Progenitor cell of endocrine pancreas (in vitro differentiated cells): ENCODE data around the gene SLC25A21. TPM values are rescaled to one million over a fixed set of nuclear protein-coding genes. Genes with fewer than 3 reads are reported as not detected.
A peak's percentile ranks its signal among the peaks of the same experiment; 100 is the strongest.

Experiments used
- DNase-seq: peaks from one replicate; pipeline ENCODE4 v3.0.0; 2021; ENCODE audit warnings: low spot score; ENCODE audit not compliant: unreplicated experiment
- H3K27ac Mint-ChIP-seq: 2 replicates; pipeline ENCODE4 v1.8.0; 2021; ENCODE audit warnings: mild to moderate bottlenecking, moderate library complexity, mixed read lengths
- H3K27me3 Mint-ChIP-seq: 2 replicates; pipeline ENCODE4 v1.8.0; 2021; ENCODE audit warnings: mixed read lengths
- H3K36me3 Mint-ChIP-seq: 2 replicates; pipeline ENCODE4 v1.8.0; 2022; ENCODE audit warnings: mixed read lengths; ENCODE audit not compliant: insufficient read depth
- H3K4me1 Mint-ChIP-seq: 2 replicates; pipeline ENCODE4 v1.8.0; 2021; ENCODE audit warnings: low read depth, mixed read lengths
- H3K4me3 Mint-ChIP-seq: 2 replicates; pipeline ENCODE4 v1.8.0; 2021; ENCODE audit warnings: low read depth, mild to moderate bottlenecking, moderate library complexity, mixed read lengths
- H3K9me3 Mint-ChIP-seq: 2 replicates; pipeline ENCODE4 v1.8.0; 2021; ENCODE audit warnings: low read depth, mixed read lengths
- CTCF ChIP-seq: fragments of 200-600 bp; sonication (generic); IDR thresholded peaks from one replicate; pipeline ENCODE4 v1.5.0; 2021; ENCODE audit warnings: antibody characterized with exemption, mild to moderate bottlenecking; ENCODE audit not compliant: unreplicated experiment
- total RNA-seq: library from RNA; stranded (reverse); gene quantifications from 2 replicates; pipeline ENCODE4 v1.2.1, GENCODE V29; 2021

Gene SLC25A21
- total RNA-seq, 1 donor from 2014 or later, result 2.5 TPM

- no peak overlapping the region for H3K27ac Mint-ChIP-seq
Observed at GRCh38 chr14:36757734-36758601, 414.4 kb downstream of the SLC25A21 start.

GRCh38 chr14:36756226-36756625 lies 416.2 kb downstream of the SLC25A21 start:
- H3K36me3 Mint-ChIP-seq, result peaks cover 3% of the 10 kb centered on the region
- H3K27me3 Mint-ChIP-seq, result peaks cover 23% of the 10 kb centered on the region
- no peak overlapping the region for H3K27ac Mint-ChIP-seq
- H3K9me3 Mint-ChIP-seq, result peaks cover 5% of the 10 kb centered on the region
- H3K4me1 Mint-ChIP-seq, result peaks cover 8% of the 10 kb centered on the region
- no peak for TF ChIP-seq CTCF
- DNase-seq, result no peak
- H3K4me3 Mint-ChIP-seq, result no peak overlapping the region

More at GRCh38 chr14:36757734-36758601, 414.4 kb downstream of the SLC25A21 start:
- peaks cover 1% of the 10 kb centered on the region for H3K9me3 Mint-ChIP-seq
- no peaks in the 10 kb centered on the region for H3K36me3 Mint-ChIP-seq
- H3K4me3 Mint-ChIP-seq, result no peak overlapping the region
- DNase-seq, result no peak
- H3K27me3 Mint-ChIP-seq, result peaks cover 24% of the 10 kb centered on the region
- peaks cover under 1% of the 10 kb centered on the region for H3K4me1 Mint-ChIP-seq
- TF ChIP-seq CTCF, result no peak

- TF ChIP-seq CTCF, result no peak
- Mint-ChIP-seq H3K9me3 (peaks cover 5% of the 10 kb centered on the region), H3K27ac (no peak overlapping the region), H3K27me3 (peaks cover 20% of the 10 kb centered on the region), H3K4me1 (peaks cover 10% of the 10 kb centered on the region), H3K36me3 (peaks cover 3% of the 10 kb centered on the region), H3K4me3 (no peak overlapping the region)
- DNase-seq, result no peak
Observed at GRCh38 chr14:36755756-36756155, 416.6 kb downstream of the SLC25A21 start.

DNA sequence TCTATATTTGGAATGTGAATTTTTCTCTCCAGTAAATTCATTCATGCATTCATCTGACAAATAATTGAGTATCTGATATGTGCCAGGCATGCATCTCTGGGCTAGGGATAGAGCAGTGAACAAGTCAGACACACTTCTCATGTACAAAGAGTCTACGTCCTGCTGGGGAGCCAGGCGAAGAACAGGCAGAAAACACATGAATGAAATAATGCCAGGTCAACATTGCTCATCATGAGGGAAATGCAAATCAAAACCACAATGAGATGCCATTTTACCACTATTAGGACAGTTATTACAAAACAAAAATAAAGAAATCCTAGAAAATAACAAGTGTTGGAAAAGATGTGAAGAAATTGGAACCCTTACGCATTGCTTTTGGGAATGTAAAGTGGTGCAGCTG lies 420.5 kb downstream of the SLC25A21 start:
- peaks cover 4% of the 10 kb centered on the region for H3K27me3 Mint-ChIP-seq
- peaks cover 3% of the 10 kb centered on the region for H3K36me3 Mint-ChIP-seq
- peaks cover 8% of the 10 kb centered on the region for H3K9me3 Mint-ChIP-seq
- peak overlapping the region; percentile 8 for H3K27ac Mint-ChIP-seq
- no peak for TF ChIP-seq CTCF
- peaks cover 17% of the 10 kb centered on the region for H3K4me1 Mint-ChIP-seq
- DNase-seq, result no peak
- H3K4me3 Mint-ChIP-seq, result no peak overlapping the region

DNA sequence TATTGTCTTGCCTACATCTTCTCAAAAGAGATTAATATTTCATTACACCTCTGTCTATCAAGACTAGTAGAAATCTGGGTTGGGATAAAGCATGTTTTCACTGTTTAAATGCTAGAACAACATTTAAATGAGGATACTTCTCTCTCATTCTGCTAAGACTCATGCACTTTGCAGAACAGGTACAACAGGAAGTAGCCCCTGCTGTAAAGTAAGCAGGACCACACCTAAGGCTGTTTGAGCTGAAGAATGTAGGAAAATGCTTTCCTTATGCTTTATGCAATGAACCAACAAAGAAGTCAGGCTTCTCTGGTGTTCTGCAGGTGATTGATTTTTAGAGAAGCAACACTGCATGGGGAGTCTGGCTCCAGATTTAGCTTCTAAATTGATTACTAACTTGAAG lies 421.3 kb downstream of the SLC25A21 start:
- H3K4me1 Mint-ChIP-seq, result peaks cover 17% of the 10 kb centered on the region
- H3K9me3 Mint-ChIP-seq, result peaks cover 9% of the 10 kb centered on the region
- H3K27ac Mint-ChIP-seq, result peak overlapping the region; percentile 38
- H3K4me3 Mint-ChIP-seq, result no peak overlapping the region
- peaks cover 3% of the 10 kb centered on the region for H3K36me3 Mint-ChIP-seq
- no peak for DNase-seq
- peaks cover 3% of the 10 kb centered on the region for H3K27me3 Mint-ChIP-seq
- no peak for TF ChIP-seq CTCF
